Embryonic facial prominence (tissue), 1 donor: ENCODE data around the gene PINLYP.

Source experiments
- DNase-seq: peaks from one replicate; pipeline ENCODE4 v3.0.0-alpha.2; 2016; ENCODE audit errors: extremely low spot score

PINLYP gene

GRCh38 chr19:43548706-43549105 is 26.9 kb upstream of the PINLYP start:
- DNase-seq = no peak

GRCh38 chr19:43551399-43552197 is 24.0 kb upstream of the PINLYP start:
- DNase-seq = no peak

- no peak for DNase-seq
Measured at GRCh38 chr19:43552198-43552450, 23.5 kb upstream of the PINLYP start.

- DNase-seq = no peak
Measured at GRCh38 chr19:43552616-43553015, 23.0 kb upstream of the PINLYP start.

GRCh38 chr19:43553656-43554055 is 21.9 kb upstream of the PINLYP start:
- no peak for DNase-seq

- DNase-seq = no peak
Measured at GRCh38 chr19:43554317-43554895, 21.2 kb upstream of the PINLYP start.

GRCh38 chr19:43555185-43555770 is 20.3 kb upstream of the PINLYP start:
- DNase-seq = no peak

- no peak for DNase-seq
Measured at GRCh38 chr19:43560687-43561086, 14.9 kb upstream of the PINLYP start.

- no peak for DNase-seq
Measured at GRCh38 chr19:43561139-43561970, 14.2 kb upstream of the PINLYP start.

- no peak for DNase-seq
Measured at GRCh38 chr19:43562226-43562697, 13.3 kb upstream of the PINLYP start.

- no peak for DNase-seq
Measured at GRCh38 chr19:43562698-43563241, 12.8 kb upstream of the PINLYP start.

GRCh38 chr19:43563816-43564457 is 11.7 kb upstream of the PINLYP start:
- DNase-seq = no peak

GRCh38 chr19:43564800-43565199 is 10.8 kb upstream of the PINLYP start:
- DNase-seq = no peak

- DNase-seq = no peak
Measured at GRCh38 chr19:43569657-43570056, 5.9 kb upstream of the PINLYP start.

- no peak for DNase-seq
Measured at GRCh38 chr19:43570174-43570791, 5.3 kb upstream of the PINLYP start.

GRCh38 chr19:43572171-43572588 is 3.4 kb upstream of the PINLYP start:
- no peak for DNase-seq

GRCh38 chr19:43574424-43575155 is 1.0 kb upstream of the PINLYP start:
- DNase-seq = no peak

- DNase-seq = no peak
Measured at GRCh38 chr19:43575955-43576878, 616 bp downstream of the PINLYP start.

GRCh38 chr19:43578787-43579186 is 3.2 kb downstream of the PINLYP start:
- DNase-seq = no peak
